Glutamatergic neuron (in vitro differentiated cells): ENCODE data around the gene TUBGCP6. TPM values are rescaled to one million over a fixed set of nuclear protein-coding genes. Genes with fewer than 3 reads are reported as not detected.

ENCODE experiments used
- DNase-seq: peaks from one replicate; pipeline ENCODE4 v3.0.0; 2022
- H3K27ac Mint-ChIP-seq: one replicate; pipeline ENCODE4 v1.8.0; 2020; ENCODE audit warnings: mild to moderate bottlenecking, mixed read lengths, inconsistent platforms; ENCODE audit not compliant: unreplicated experiment
- H3K27me3 Mint-ChIP-seq: one replicate; pipeline ENCODE4 v1.8.0; 2020; ENCODE audit warnings: mild to moderate bottlenecking, moderate library complexity, mixed read lengths, inconsistent platforms; ENCODE audit not compliant: unreplicated experiment
- H3K36me3 Mint-ChIP-seq: one replicate; pipeline ENCODE4 v1.8.0; 2020; ENCODE audit warnings: mild to moderate bottlenecking, mixed read lengths, inconsistent platforms; ENCODE audit not compliant: unreplicated experiment
- H3K4me1 Mint-ChIP-seq: one replicate; pipeline ENCODE4 v1.8.0; 2020; ENCODE audit warnings: mild to moderate bottlenecking, low read depth, mixed read lengths, inconsistent platforms; ENCODE audit not compliant: unreplicated experiment
- H3K4me3 Mint-ChIP-seq: one replicate; pipeline ENCODE4 v1.8.0; 2020; ENCODE audit warnings: mild to moderate bottlenecking, mixed read lengths, inconsistent platforms; ENCODE audit not compliant: unreplicated experiment
- H3K9me3 Mint-ChIP-seq: one replicate; pipeline ENCODE4 v1.8.0; 2020; ENCODE audit warnings: mild to moderate bottlenecking, moderate library complexity, mixed read lengths, inconsistent platforms; ENCODE audit not compliant: unreplicated experiment
- total RNA-seq: library from RNA; stranded (reverse); fragmentation: NEBNext Ultra II Directional; extraction: Animal tissue kit (Norgen Biotek cat#: 25700); gene quantifications from one replicate; pipeline ENCODE4 v1.2.1, GENCODE V29; 2021; ENCODE audit not compliant: unreplicated experiment
- TF ChIP-seq, protein P1 (sequence below): fragments of 200-600 bp; sonication (generic); IDR thresholded peaks from one replicate; pipeline ENCODE4 v1.5.0; 2021; ENCODE audit not compliant: partially characterized antibody, unreplicated experiment

The TUBGCP6 gene
- total RNA-seq, 1 donor from 2014 or later = 51.0 TPM

DNA sequence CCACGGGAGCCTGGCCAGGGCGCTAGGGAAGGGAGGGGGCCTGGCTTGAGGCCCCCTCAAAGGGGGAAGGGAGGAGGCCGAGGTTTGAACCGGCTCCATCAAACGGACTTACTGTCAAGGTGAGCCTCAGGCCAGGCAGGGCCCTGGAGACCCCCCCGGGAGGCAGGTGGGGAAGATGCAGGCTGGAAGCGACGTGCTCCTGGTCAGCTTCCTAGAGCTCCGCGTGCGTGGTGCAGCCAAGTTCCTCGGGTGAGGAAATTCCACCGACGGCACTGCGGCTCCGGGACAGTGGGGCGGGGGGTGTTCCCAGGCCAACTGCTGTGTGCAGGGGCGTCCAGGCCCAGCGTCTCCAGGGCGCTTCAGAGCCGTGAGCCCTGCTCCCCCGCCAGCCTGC, 66.4 kb downstream of the TUBGCP6 start:
- H3K27ac Mint-ChIP-seq = no peak overlapping the region
- DNase-seq = peak; percentile 21
- H3K4me1 Mint-ChIP-seq = peaks cover 6% of the 10 kb centered on the region
- H3K9me3 Mint-ChIP-seq = peaks cover 2% of the 10 kb centered on the region
- TF ChIP-seq, protein P1, sequence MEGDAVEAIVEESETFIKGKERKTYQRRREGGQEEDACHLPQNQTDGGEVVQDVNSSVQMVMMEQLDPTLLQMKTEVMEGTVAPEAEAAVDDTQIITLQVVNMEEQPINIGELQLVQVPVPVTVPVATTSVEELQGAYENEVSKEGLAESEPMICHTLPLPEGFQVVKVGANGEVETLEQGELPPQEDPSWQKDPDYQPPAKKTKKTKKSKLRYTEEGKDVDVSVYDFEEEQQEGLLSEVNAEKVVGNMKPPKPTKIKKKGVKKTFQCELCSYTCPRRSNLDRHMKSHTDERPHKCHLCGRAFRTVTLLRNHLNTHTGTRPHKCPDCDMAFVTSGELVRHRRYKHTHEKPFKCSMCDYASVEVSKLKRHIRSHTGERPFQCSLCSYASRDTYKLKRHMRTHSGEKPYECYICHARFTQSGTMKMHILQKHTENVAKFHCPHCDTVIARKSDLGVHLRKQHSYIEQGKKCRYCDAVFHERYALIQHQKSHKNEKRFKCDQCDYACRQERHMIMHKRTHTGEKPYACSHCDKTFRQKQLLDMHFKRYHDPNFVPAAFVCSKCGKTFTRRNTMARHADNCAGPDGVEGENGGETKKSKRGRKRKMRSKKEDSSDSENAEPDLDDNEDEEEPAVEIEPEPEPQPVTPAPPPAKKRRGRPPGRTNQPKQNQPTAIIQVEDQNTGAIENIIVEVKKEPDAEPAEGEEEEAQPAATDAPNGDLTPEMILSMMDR = no peak
- H3K27me3 Mint-ChIP-seq = peaks cover 7% of the 10 kb centered on the region
- H3K4me3 Mint-ChIP-seq = no peak overlapping the region
- no peaks in the 10 kb centered on the region for H3K36me3 Mint-ChIP-seq

DNA sequence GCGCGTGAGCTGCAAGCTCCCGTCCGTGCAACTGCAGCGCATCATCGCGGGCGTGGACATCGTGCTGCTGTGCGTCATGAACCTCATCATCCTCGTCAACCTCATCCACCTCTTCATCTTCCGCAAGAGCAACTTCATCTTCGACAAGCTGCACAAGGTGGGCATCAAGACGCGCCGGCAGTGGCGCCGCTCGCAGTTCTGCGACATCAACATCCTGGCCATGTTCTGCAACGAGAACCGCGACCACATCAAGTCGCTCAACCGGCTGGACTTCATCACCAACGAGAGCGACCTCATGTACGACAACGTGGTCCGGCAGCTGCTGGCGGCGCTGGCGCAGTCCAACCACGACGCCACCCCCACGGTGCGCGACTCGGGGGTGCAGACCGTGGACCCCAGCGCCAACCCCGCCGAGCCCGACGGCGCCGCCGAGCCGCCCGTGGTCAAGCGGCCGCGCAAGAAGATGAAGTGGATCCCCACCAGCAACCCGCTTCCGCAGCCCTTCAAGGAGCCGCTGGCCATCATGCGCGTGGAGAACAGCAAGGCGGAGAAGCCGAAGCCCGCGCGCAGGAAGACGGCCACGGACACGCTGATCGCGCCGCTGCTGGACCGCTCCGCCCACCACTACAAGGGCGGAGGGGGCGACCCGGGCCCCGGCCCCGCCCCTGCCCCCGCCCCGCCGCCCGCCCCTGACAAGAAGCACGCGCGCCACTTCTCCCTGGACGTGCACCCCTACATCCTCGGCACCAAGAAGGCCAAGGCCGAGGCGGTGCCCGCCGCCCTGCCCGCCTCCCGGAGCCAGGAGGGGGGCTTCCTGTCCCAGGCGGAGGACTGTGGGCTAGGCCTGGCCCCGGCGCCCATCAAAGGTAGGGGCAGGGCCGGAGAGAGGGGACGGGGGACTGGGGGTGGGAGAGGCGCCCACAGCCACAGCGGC, 67.0 kb downstream of the TUBGCP6 start:
- TF ChIP-seq, protein P1 = no peak
- Mint-ChIP-seq H3K4me1 (peaks cover 6% of the 10 kb centered on the region), H3K27ac (no peak overlapping the region), H3K9me3 (peaks cover 4% of the 10 kb centered on the region), H3K27me3 (peaks cover 7% of the 10 kb centered on the region), H3K36me3 (no peaks in the 10 kb centered on the region), H3K4me3 (no peak overlapping the region)
- peak; percentile 12 for DNase-seq

DNA sequence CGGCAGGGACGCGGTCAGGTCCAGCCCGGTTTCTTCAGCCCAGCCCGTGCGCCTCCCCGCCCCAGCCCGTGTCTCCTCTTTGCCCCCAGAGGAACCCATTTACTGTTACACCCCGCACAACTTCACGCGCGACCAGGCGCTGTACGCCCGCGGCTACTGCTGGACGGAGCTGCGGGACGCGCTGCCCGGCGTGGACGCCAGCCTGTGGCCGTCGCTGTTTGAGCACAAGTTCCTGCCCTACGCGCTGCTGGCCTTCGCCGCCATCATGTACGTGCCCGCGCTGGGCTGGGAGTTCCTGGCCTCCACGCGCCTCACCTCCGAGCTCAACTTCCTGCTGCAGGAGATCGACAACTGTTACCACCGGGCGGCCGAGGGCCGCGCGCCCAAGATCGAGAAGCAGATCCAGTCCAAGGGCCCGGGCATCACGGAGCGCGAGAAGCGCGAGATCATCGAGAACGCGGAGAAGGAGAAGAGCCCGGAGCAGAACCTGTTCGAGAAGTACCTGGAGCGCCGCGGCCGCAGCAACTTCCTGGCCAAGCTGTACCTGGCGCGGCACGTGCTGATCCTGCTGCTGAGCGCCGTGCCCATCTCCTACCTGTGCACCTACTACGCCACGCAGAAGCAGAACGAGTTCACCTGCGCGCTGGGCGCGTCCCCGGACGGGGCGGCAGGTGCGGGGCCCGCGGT, 67.8 kb downstream of the TUBGCP6 start:
- Mint-ChIP-seq H3K36me3 (no peaks in the 10 kb centered on the region), H3K9me3 (peaks cover 4% of the 10 kb centered on the region), H3K27ac (no peak overlapping the region), H3K4me1 (peaks cover 6% of the 10 kb centered on the region), H3K4me3 (no peak overlapping the region), H3K27me3 (peaks cover 7% of the 10 kb centered on the region)
- no peak for DNase-seq
- TF ChIP-seq, protein P1 = no peak

DNA sequence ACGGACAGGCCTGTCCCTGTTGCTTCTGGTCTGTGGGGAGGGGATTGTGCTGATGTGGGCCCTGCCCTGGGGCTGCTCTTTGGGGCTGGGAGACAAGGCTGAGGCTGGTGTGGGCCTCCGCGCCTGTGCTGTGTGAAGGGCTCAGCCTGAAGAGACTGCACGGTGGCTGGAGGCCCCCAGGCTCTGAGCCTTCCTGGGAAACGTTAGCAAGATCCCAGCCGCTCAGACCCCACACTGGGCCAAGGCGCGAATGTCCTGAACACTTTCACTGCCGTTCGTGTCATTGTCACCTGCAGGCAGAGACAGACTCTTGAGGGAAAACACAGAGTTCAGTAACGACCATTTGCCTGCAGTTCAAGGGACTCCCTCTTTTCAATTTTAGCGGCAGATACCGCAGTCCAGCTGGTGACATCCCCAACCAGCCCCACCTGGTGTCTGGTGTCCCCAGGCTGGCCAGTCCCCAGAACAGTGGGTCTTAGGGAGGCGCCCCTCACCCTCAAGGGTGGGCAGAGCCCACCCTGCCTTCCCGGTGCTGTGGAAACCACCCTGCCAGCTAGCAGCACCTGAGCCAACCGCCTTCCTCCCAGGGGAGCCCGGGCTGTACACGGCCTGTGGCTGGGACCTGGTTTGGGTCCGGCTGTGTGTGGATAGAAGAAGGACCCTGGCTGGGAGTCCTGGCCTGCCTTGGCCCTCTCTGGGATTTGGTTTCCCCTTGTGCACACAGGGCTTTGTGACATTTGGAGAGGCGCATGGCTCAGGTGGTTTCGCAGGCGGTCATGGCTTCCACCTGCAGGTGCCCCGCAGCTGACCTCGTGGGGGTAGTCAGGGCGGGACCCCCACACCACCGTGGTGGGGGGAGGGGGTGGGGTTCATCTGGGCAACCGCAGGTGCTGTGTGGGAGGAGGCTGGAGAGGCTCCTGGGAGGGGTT, 68.6 kb downstream of the TUBGCP6 start:
- Mint-ChIP-seq H3K27me3 (peaks cover 7% of the 10 kb centered on the region), H3K9me3 (peaks cover 4% of the 10 kb centered on the region), H3K4me3 (no peak overlapping the region), H3K27ac (no peak overlapping the region), H3K36me3 (no peaks in the 10 kb centered on the region), H3K4me1 (peaks cover 6% of the 10 kb centered on the region)
- TF ChIP-seq, protein P1 = no peak
- no peak for DNase-seq
